H9 (cell line): Measurements from ENCODE around the gene RBM23. TPM values are rescaled to one million over a fixed set of nuclear protein-coding genes. Genes with fewer than 3 reads are reported as not detected.

ENCODE experiments used
- DNase-seq: peaks from one replicate; pipeline ENCODE4 v3.0.0-alpha.2; 2017
- H2AFZ ChIP-seq: one replicate; pipeline ENCODE4 v1.6.1; 2013; ENCODE audit warnings: mild to moderate bottlenecking, low read length, control low read depth, moderate library complexity
- H2AK5ac ChIP-seq: 2 replicates; pipeline ENCODE4 v1.6.1; 2013; ENCODE audit warnings: low read length, control low read depth, mixed read lengths; ENCODE audit not compliant: insufficient read length
- H2BK120ac ChIP-seq: one replicate; pipeline ENCODE4 v1.6.1; 2013; ENCODE audit warnings: low read depth, mild to moderate bottlenecking, low read length, control low read depth, inconsistent platforms; ENCODE audit not compliant: poor library complexity, severe bottlenecking
- H2BK12ac ChIP-seq: 2 replicates; pipeline ENCODE4 v1.6.1; 2013; ENCODE audit warnings: low read length, control low read depth, mixed read lengths, low read depth; ENCODE audit not compliant: insufficient read length
- H2BK15ac ChIP-seq: 2 replicates; pipeline ENCODE4 v1.6.1; 2013; ENCODE audit warnings: low read depth, low read length, control low read depth
- H2BK20ac ChIP-seq: one replicate; pipeline ENCODE4 v1.6.1; 2013; ENCODE audit warnings: low read depth, mild to moderate bottlenecking, low read length, control low read depth, inconsistent platforms; ENCODE audit not compliant: poor library complexity, severe bottlenecking
- H2BK5ac ChIP-seq: 2 replicates; pipeline ENCODE4 v1.6.1; 2013; ENCODE audit warnings: low read length, control low read depth, mixed read lengths; ENCODE audit not compliant: insufficient read length
- H3K14ac ChIP-seq: 2 replicates; pipeline ENCODE4 v1.6.1; 2013; ENCODE audit warnings: low read length, control low read depth; ENCODE audit not compliant: insufficient read depth
- H3K18ac ChIP-seq: 2 replicates; pipeline ENCODE4 v1.6.1; 2013; ENCODE audit warnings: low read depth, mild to moderate bottlenecking, mixed read lengths, low read length, control low read depth; ENCODE audit not compliant: insufficient read length
- H3K23ac ChIP-seq: 2 replicates; pipeline ENCODE4 v1.6.1; 2013; ENCODE audit warnings: low read length, control low read depth, mixed read lengths, low read depth; ENCODE audit not compliant: insufficient read length
- H3K23me2 ChIP-seq: 2 replicates; pipeline ENCODE4 v1.6.1; 2013; ENCODE audit warnings: low read depth, mild to moderate bottlenecking, mixed read lengths, low read length, control low read depth; ENCODE audit not compliant: insufficient read length, poor library complexity, severe bottlenecking
- H3K27ac ChIP-seq: 2 replicates; pipeline ENCODE4 v1.5.1; 2013; ENCODE audit warnings: low read length, control low read depth, mixed read lengths, low read depth; ENCODE audit not compliant: insufficient read length
- H3K27me3 ChIP-seq: 2 replicates; pipeline ENCODE4 v1.6.1; 2013; ENCODE audit warnings: low read length, control low read depth, inconsistent platforms; ENCODE audit not compliant: insufficient read depth
- H3K4ac ChIP-seq: 2 replicates; pipeline ENCODE4 v1.6.1; 2013; ENCODE audit warnings: low read depth, mild to moderate bottlenecking, control low read depth, inconsistent platforms, low read length, moderate library complexity
- H3K4me1 ChIP-seq: 2 replicates; pipeline ENCODE4 v1.6.1; 2013; ENCODE audit warnings: low read length, control low read depth, inconsistent platforms; ENCODE audit not compliant: insufficient read depth
- H3K4me2 ChIP-seq: 2 replicates; pipeline ENCODE4 v1.6.1; 2013; ENCODE audit warnings: low read length, control low read depth, mixed read lengths; ENCODE audit not compliant: insufficient read length, insufficient read depth
- H3K56ac ChIP-seq: 2 replicates; pipeline ENCODE4 v1.6.1; 2013; ENCODE audit warnings: low read depth, mild to moderate bottlenecking, mixed read lengths, low read length, control low read depth; ENCODE audit not compliant: insufficient read length
- H3K79me1 ChIP-seq: 2 replicates; pipeline ENCODE4 v1.6.1; 2013; ENCODE audit warnings: low read depth, mild to moderate bottlenecking, moderate library complexity, low read length, control low read depth, inconsistent platforms; ENCODE audit not compliant: insufficient read depth, poor library complexity, severe bottlenecking
- H3K79me2 ChIP-seq: 2 replicates; pipeline ENCODE4 v1.6.1; 2013; ENCODE audit warnings: low read length, control low read depth, inconsistent platforms; ENCODE audit not compliant: insufficient read depth
- H3K9ac ChIP-seq: 2 replicates; pipeline ENCODE4 v1.6.1; 2013; ENCODE audit warnings: low read length, control low read depth, mixed read lengths; ENCODE audit not compliant: insufficient read length; ENCODE audit errors: extremely low read depth
- H3K9me3 ChIP-seq: one replicate; pipeline ENCODE4 v1.6.1; 2013; ENCODE audit warnings: low read depth, low read length, inconsistent platforms; ENCODE audit not compliant: control insufficient read depth
- H3T11ph ChIP-seq: one replicate; pipeline ENCODE4 v1.6.1; 2013; ENCODE audit warnings: mild to moderate bottlenecking, low read length, control low read depth, inconsistent platforms
- H4K20me1 ChIP-seq: one replicate; pipeline ENCODE4 v1.6.1; 2013; ENCODE audit not compliant: control insufficient read depth, insufficient read length, insufficient read depth
- H4K5ac ChIP-seq: 2 replicates; pipeline ENCODE4 v1.6.1; 2013; ENCODE audit warnings: low read depth, mild to moderate bottlenecking, mixed read lengths, low read length, control low read depth; ENCODE audit not compliant: insufficient read length
- H4K8ac ChIP-seq: replicated peaks from 2 replicates; pipeline ENCODE4 v1.6.1; 2013; ENCODE audit warnings: low read length, control low read depth, mixed read lengths, low read depth; ENCODE audit not compliant: insufficient read length
- H4K91ac ChIP-seq: 2 replicates; pipeline ENCODE4 v1.6.1; 2013; ENCODE audit warnings: low read depth, mild to moderate bottlenecking, moderate library complexity, mixed read lengths, low read length, control low read depth; ENCODE audit not compliant: insufficient read length
- H3K27ac Mint-ChIP-seq, 3 experiments: 2 replicates in 2 of 3; 3 replicates in 1 of 3; pipeline ENCODE4 v1.8.0; 2020 to 2021; ENCODE audit warnings: mixed read lengths in 3 of 3, mild to moderate bottlenecking in 1 of 3, moderate library complexity in 1 of 3
- H3K27me3 Mint-ChIP-seq: 2 replicates; pipeline ENCODE4 v1.8.0; 2021; ENCODE audit warnings: low read depth, mild to moderate bottlenecking, moderate library complexity, mixed read lengths
- H3K36me3 Mint-ChIP-seq, 3 experiments: 2 replicates in 2 of 3; 3 replicates in 1 of 3; pipeline ENCODE4 v1.8.0; 2020 to 2021; ENCODE audit warnings: low read depth in 3 of 3, mixed read lengths in 3 of 3; ENCODE audit not compliant: insufficient read depth in 1 of 3
- H3K4me1 Mint-ChIP-seq, 2 experiments: 2 replicates each; pipeline ENCODE4 v1.8.0; 2020; ENCODE audit warnings: mixed read lengths in 2 of 2
- H3K4me3 Mint-ChIP-seq, 2 experiments: 2 replicates in 1 of 2; 3 replicates in 1 of 2; pipeline ENCODE4 v1.8.0; 2020 to 2021; ENCODE audit warnings: mild to moderate bottlenecking in 2 of 2, mixed read lengths in 2 of 2, moderate library complexity in 1 of 2
- H3K9me3 Mint-ChIP-seq, 2 experiments: 2 replicates in 1 of 2; 3 replicates in 1 of 2; pipeline ENCODE4 v1.8.0; 2020; ENCODE audit warnings: mild to moderate bottlenecking in 2 of 2, mixed read lengths in 2 of 2, moderate library complexity in 1 of 2
- CTCF ChIP-seq: fragments of 200-600 bp; sonication (generic); conservative IDR thresholded peaks from 3 replicates; pipeline ENCODE4 v1.8.0; 2021; ENCODE audit warnings: antibody characterized with exemption, mild to moderate bottlenecking
- WGBS: extraction: QIAGEN DNeasy Blood & Tissue Kit; methylation state at CpG from one replicate; pipeline ENCODE4 v1.1.7; 2013; ENCODE audit warnings: missing lambda C conversion rate, low lambda C conversion rate, mixed read lengths; ENCODE audit not compliant: insufficient read length; ENCODE audit errors: extremely low coverage; 5-methylcytosine and 5-hydroxymethylcytosine counted together
- total RNA-seq: library from RNA; stranded (reverse); gene quantifications from 2 replicates; pipeline ENCODE4 v1.2.1, GENCODE V29; 2021

RBM23 gene
- total RNA-seq, 1 experiment from 2014 or later = 79.0 TPM

- Histone ChIP-seq H3K9me3 (no peaks in the 10 kb centered on the region), H2AFZ (no peak overlapping the region), H3K27ac (no peak overlapping the region), H3K18ac (peak overlapping the region; percentile 91), H2BK12ac (no peak overlapping the region), H3K14ac (no peak overlapping the region; the same call in 1 of the 2 replicates), H3K9ac (peak overlapping the region; percentile 88), H3T11ph (no peak overlapping the region), H2BK5ac (no peak overlapping the region), H4K8ac (no peak overlapping the region), H2BK20ac (no peak overlapping the region), H3K79me2 (peaks cover 5% of the 10 kb centered on the region), H2AK5ac (no peak overlapping the region), H4K20me1 (no peaks in the 10 kb centered on the region), H3K79me1 (no peaks in the 10 kb centered on the region), H3K27me3 (no peaks in the 10 kb centered on the region), H3K4ac (no peak overlapping the region), H2BK120ac (no peak overlapping the region), H4K5ac (peak overlapping the region; percentile 9), H3K23ac (no peak overlapping the region), H3K56ac (peak overlapping the region; percentile 9), H4K91ac (no peak overlapping the region), H3K4me1 (peaks cover 3% of the 10 kb centered on the region), H3K4me2 (peak overlapping the region; percentile 99), H2BK15ac (no peak overlapping the region), H3K23me2 (peaks cover 12% of the 10 kb centered on the region)
- peaks cover 31 to 39% (median 38%) of the 10 kb centered on the region in 3 experiments; a peak in 6 of 7 replicates for H3K36me3 Mint-ChIP-seq
- DNase-seq = no peak
- H3K9me3 Mint-ChIP-seq = no peaks in the 10 kb centered on the region
- no peaks in the 10 kb centered on the region for H3K27me3 Mint-ChIP-seq
- no peak for TF ChIP-seq CTCF
- no peak overlapping the region for H3K27ac Mint-ChIP-seq
- no peak overlapping the region for H3K4me3 Mint-ChIP-seq
- no CpG with 5 or more reads among the region's 12 CpGs for WGBS
- H3K4me1 Mint-ChIP-seq = peaks cover 6 to 11% of the 10 kb centered on the region in 2 experiments
Measured at GRCh38 chr14:22928237-22929103, 9.5 kb upstream of the RBM23 start.
